HL-60/S4 treated with phorbol 12-myristate 13-acetate at 8.2 ng/mL for 4 days and 3 days (cell line): ENCODE results near the gene CHST15.

Experiments used
- in situ Hi-C: fragments of 300-500 bp; cut with MboI; formaldehyde crosslinking; loops from 2 replicates; pipeline ENCODE4 v1.15.0; 2022; ENCODE audit warnings: low sequenced_read_pairs

CHST15 gene

GRCh38 chr10:123986736-123987135 lies 106.7 kb downstream of the CHST15 start:
- in situ Hi-C loops = no loop called here

DNA sequence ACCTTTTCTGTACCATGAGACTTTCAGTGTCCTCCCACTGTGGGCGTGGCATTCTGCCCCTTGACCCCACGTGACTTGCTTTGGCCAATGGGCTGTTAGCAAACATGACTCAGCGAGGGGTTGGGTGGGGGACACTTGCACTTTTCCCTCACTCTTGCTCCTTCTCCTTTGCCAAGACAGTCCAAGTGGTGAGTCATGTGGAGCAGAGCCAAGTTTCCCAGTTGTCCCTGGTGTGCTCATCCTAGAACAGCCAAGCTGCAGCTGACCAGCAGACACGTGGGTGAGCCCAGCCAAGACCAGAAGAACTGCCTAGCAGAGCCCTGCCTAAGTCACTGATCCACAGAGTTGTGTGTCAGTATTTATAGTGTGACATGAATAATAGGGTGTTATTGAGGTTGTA lies 119.0 kb downstream of the CHST15 start:
- in situ Hi-C loops = loop anchor here (10.0 kb wide), 1 partner anchor 390 kb away; no protein-coding TSS in a partner anchor

GRCh38 chr10:123972481-123973401 lies 120.7 kb downstream of the CHST15 start:
- in situ Hi-C loops = loop anchor here (10.0 kb wide), 1 partner anchor 388 kb away; no protein-coding TSS in a partner anchor

DNA sequence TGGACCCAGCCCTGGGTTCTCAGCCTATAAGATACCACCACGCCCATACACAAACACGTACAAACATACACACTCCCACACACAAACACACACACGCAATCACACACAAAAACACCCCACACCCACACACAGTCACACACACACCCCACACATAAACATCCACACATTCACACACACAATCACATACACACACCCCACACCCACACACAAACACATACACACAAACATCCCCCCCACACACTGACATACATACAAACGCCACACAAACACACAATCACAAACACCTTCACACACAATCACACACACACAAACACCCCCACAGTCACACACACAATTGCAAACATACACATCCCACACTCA lies 122.5 kb downstream of the CHST15 start:
- in situ Hi-C loops = loop anchor here (10.0 kb wide), 1 partner anchor 386 kb away; no protein-coding TSS in a partner anchor

- in situ Hi-C loops = loop anchor here (10.0 kb wide), 1 partner anchor 386 kb away; no protein-coding TSS in a partner anchor
Observed at GRCh38 chr10:123970207-123970926, 123.0 kb downstream of the CHST15 start.

DNA sequence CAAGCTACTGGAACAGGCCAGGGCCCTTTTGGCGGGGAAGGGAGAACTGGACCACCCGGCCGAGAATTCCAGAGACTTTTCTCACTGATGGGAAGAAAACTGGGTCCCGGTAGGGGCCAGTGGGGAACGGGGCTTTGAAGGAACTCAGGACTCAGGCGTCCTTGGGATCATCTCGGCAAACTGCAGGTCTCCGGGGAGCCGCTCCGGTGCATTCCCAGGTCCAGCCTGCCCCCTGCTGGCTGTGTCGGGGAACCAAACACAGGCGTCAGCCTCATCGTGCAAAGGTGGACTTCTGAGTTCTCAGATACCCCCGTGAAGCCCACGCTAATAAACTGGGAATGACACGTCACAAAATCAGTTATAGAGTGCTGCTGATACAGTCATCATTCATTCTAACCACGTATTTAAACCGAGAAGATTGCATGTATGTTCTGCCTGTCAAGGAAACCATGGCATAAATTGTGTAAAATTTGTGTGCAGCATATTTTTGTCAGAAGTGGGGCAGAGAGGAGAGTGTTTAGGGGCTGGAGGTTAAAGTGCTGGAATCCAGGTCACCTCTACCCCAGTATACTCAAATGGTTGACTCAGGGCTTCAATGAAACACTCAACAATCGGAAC lies 125.7 kb downstream of the CHST15 start:
- in situ Hi-C loops = no loop called here

DNA sequence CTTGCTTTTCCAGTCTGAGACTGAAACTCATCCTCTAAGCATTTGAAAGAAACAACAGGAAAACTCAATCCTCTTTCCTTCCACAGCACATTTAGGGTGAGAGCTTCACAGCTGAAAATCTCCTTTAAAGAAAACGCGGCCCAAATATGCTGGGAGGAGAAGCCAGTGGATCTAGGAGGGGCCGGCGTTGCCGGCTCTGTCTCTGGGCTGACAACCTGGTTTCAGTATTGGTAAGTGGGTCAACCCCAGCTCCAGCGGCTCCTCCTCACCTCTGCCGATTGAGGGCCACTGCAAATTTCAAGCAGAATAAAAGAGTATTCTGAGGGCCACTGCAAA lies 126.5 kb downstream of the CHST15 start:
- in situ Hi-C loops = no loop called here

GRCh38 chr10:123965973-123966895 lies 127.2 kb downstream of the CHST15 start:
- in situ Hi-C loops = no loop called here

GRCh38 chr10:123964953-123965352 lies 128.4 kb downstream of the CHST15 start:
- in situ Hi-C loops = no loop called here

GRCh38 chr10:123962756-123963530 lies 130.5 kb downstream of the CHST15 start:
- in situ Hi-C loops = no loop called here

- in situ Hi-C loops = no loop called here
Observed at GRCh38 chr10:123958241-123958640, 135.2 kb downstream of the CHST15 start.
